ENCODE measurements around the gene RIF1.
A peak's percentile ranks its signal among the peaks of the same experiment; 100 is the strongest.

Gene RIF1

GRCh38 chr2:151409601-151410484, at the start of gene RIF1:
Gene RIF1 (plus strand): TSS chr2:151409902. CDS start chr2:151410424, 522 bp downstream.
- no peak for TF ChIP-seq Cebpa-rat (IDR thresholded peaks at IDR 0.05)
- H3K4me2 ChIP-seq: peak within 1 kb of the TSS; percentile 90
- H3K4me3 ChIP-seq: peak within 1 kb of the TSS; percentile 100
- H3K27ac ChIP-seq: peak within 1 kb of the TSS; percentile 94
- peaks cover 33% of the 10 kb centered on the region for H3K36me3 ChIP-seq
- H4K20me1 ChIP-seq: peaks cover 46% of the 10 kb centered on the region
- H3K4me1 ChIP-seq: peaks cover 10% of the 10 kb centered on the region
- H3K9me3 ChIP-seq: no peaks in the 10 kb centered on the region
- no peaks in the 10 kb centered on the region for H3K27me3 ChIP-seq
- peak within 1 kb of the TSS; percentile 99 for H3K9ac ChIP-seq

GRCh38 chr2:151361674-151362370, 47.9 kb upstream of the RIF1 start:
- TF ChIP-seq Cebpa-rat (IDR thresholded peaks at IDR 0.05): no peak
- no peak overlapping the region for H3K27ac ChIP-seq
- H4K20me1 ChIP-seq: no peaks in the 10 kb centered on the region
- H3K27me3 ChIP-seq: no peaks in the 10 kb centered on the region
- no peak overlapping the region for H3K4me3 ChIP-seq
- no peak overlapping the region for H3K9ac ChIP-seq
- no peaks in the 10 kb centered on the region for H3K9me3 ChIP-seq
- H3K36me3 ChIP-seq: no peaks in the 10 kb centered on the region
- H3K4me1 ChIP-seq: no peaks in the 10 kb centered on the region
- H3K4me2 ChIP-seq: no peak overlapping the region

- Histone ChIP-seq H4K20me1 (no peaks in the 10 kb centered on the region), H3K27ac (no peak overlapping the region), H3K4me1 (no peaks in the 10 kb centered on the region), H3K4me2 (no peak overlapping the region), H3K36me3 (no peaks in the 10 kb centered on the region), H3K27me3 (no peaks in the 10 kb centered on the region), H3K9me3 (no peaks in the 10 kb centered on the region), H3K9ac (no peak overlapping the region), H3K4me3 (no peak overlapping the region)
- no peak for TF ChIP-seq Cebpa-rat (IDR thresholded peaks at IDR 0.05)
Measured at GRCh38 chr2:151363709-151364108, 46.0 kb upstream of the RIF1 start.

- Histone ChIP-seq H3K9me3 (no peaks in the 10 kb centered on the region), H3K4me2 (no peak overlapping the region), H4K20me1 (no peaks in the 10 kb centered on the region), H3K36me3 (no peaks in the 10 kb centered on the region), H3K9ac (no peak overlapping the region), H3K4me3 (no peak overlapping the region), H3K27ac (no peak overlapping the region), H3K27me3 (no peaks in the 10 kb centered on the region), H3K4me1 (no peaks in the 10 kb centered on the region)
- no peak for TF ChIP-seq Cebpa-rat (IDR thresholded peaks at IDR 0.05)
Measured at GRCh38 chr2:151367571-151367970, 42.1 kb upstream of the RIF1 start.

GRCh38 chr2:151374436-151374835, 35.3 kb upstream of the RIF1 start:
- no peak overlapping the region for H3K4me3 ChIP-seq
- TF ChIP-seq Cebpa-rat (IDR thresholded peaks at IDR 0.05): no peak
- H3K9ac ChIP-seq: no peak overlapping the region
- 0 out of 2 replicates have a peak, but pooled peaks cover 4% of the 10 kb centered on the region for H3K9me3 ChIP-seq
- H4K20me1 ChIP-seq: no peaks in the 10 kb centered on the region
- no peak overlapping the region for H3K4me2 ChIP-seq
- no peaks in the 10 kb centered on the region for H3K36me3 ChIP-seq
- H3K27ac ChIP-seq: no peak overlapping the region
- H3K27me3 ChIP-seq: no peaks in the 10 kb centered on the region
- H3K4me1 ChIP-seq: 0 out of 2 replicates have a peak, but pooled peaks cover 5% of the 10 kb centered on the region

- no peak overlapping the region for H3K4me2 ChIP-seq
Measured at GRCh38 chr2:151379169-151379568, 30.5 kb upstream of the RIF1 start.

GRCh38 chr2:151380580-151381235, 29.0 kb upstream of the RIF1 start:
- Histone ChIP-seq H3K9ac (no peak overlapping the region), H3K27me3 (no peaks in the 10 kb centered on the region), H3K4me3 (no peak overlapping the region), H3K4me2 (no peak overlapping the region), H3K9me3 (0 out of 2 replicates have a peak, but pooled peaks cover 4% of the 10 kb centered on the region), H3K36me3 (no peaks in the 10 kb centered on the region), H4K20me1 (no peaks in the 10 kb centered on the region), H3K4me1 (0 out of 2 replicates have a peak, but pooled peaks cover 5% of the 10 kb centered on the region), H3K27ac (no peak overlapping the region)
- TF ChIP-seq Cebpa-rat (IDR thresholded peaks at IDR 0.05): no peak

More at GRCh38 chr2:151379169-151379568, 30.5 kb upstream of the RIF1 start:
- H3K4me1 ChIP-seq: 0 out of 2 replicates have a peak, but pooled peaks cover 5% of the 10 kb centered on the region
- H3K9ac ChIP-seq: no peak overlapping the region
- H3K4me3 ChIP-seq: no peak overlapping the region
- H3K36me3 ChIP-seq: no peaks in the 10 kb centered on the region
- no peaks in the 10 kb centered on the region for H3K27me3 ChIP-seq
- H3K9me3 ChIP-seq: 0 out of 2 replicates have a peak, but pooled peaks cover 4% of the 10 kb centered on the region
- no peak overlapping the region for H3K27ac ChIP-seq
- H4K20me1 ChIP-seq: no peaks in the 10 kb centered on the region
- no peak for TF ChIP-seq Cebpa-rat (IDR thresholded peaks at IDR 0.05)

- 0 out of 2 replicates have a peak, but pooled peaks cover 4% of the 10 kb centered on the region for H3K9me3 ChIP-seq
- no peaks in the 10 kb centered on the region for H3K36me3 ChIP-seq
- TF ChIP-seq Cebpa-rat (IDR thresholded peaks at IDR 0.05): no peak
- no peak overlapping the region for H3K27ac ChIP-seq
- H3K4me1 ChIP-seq: 0 out of 2 replicates have a peak, but pooled peaks cover 5% of the 10 kb centered on the region
- no peaks in the 10 kb centered on the region for H4K20me1 ChIP-seq
- H3K27me3 ChIP-seq: no peaks in the 10 kb centered on the region
- no peak overlapping the region for H3K4me2 ChIP-seq
- no peak overlapping the region for H3K4me3 ChIP-seq
- no peak overlapping the region for H3K9ac ChIP-seq
Measured at GRCh38 chr2:151381266-151381665, 28.4 kb upstream of the RIF1 start.

GRCh38 chr2:151388011-151388410, 21.7 kb upstream of the RIF1 start:
- Histone ChIP-seq H3K4me2 (no peak overlapping the region), H3K4me1 (no peaks in the 10 kb centered on the region), H3K36me3 (no peaks in the 10 kb centered on the region), H3K27ac (no peak overlapping the region), H4K20me1 (no peaks in the 10 kb centered on the region), H3K27me3 (no peaks in the 10 kb centered on the region), H3K4me3 (no peak overlapping the region), H3K9ac (no peak overlapping the region), H3K9me3 (no peaks in the 10 kb centered on the region)
- no peak for TF ChIP-seq Cebpa-rat (IDR thresholded peaks at IDR 0.05)
